Putamen (tissue), 1 donor: ENCODE data around the gene SND1.
"Not testable (repeated sequence)": the region's sequence is repeated elsewhere in the genome, so short reads cannot be mapped to it uniquely, and the experiment has no call there.

Source experiments
- DNase-seq: peaks from one replicate; pipeline ENCODE4 v3.0.0-alpha.2; 2016; ENCODE audit warnings: low spot score

The SND1 gene

DNA sequence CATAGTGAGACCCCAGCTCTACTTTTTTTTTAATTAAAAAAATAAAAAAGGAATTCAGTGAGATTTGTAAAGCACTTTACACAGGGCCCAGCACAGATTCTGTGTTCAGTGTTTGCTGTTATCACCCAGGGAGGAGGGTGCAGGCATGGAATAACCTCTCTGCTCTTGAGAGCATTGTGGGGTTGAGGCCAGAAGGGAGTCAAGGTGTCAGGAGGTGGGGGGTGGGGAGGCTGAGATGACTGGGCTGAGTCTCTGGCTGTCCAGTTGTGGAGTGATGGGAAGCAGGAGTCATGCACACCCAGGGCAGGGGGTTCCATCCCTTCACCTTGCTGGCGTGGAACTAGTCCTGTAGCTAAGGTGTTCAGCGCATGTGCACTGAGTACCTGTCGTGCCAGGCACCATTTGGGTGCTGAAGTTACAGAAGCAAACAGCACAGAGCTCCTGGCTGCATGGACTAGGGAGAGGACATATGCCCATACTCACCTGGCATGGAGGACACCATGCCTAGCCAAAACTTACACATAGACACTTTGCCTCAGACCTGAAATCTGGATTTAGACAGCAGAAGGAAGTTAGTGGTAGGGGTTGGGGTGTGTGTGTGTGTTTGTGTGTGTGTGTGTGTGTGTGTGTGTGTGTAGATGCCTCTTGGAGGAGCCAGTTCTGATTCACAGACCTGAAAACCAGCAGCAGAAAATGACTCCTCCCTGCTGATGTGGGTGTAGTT is 448.4 kb downstream of the SND1 start:
- DNase-seq: no peak

- no peak for DNase-seq
Measured at GRCh38 chr7:128100949-128101713, 449.1 kb downstream of the SND1 start.

GRCh38 chr7:128102490-128103291 is 450.7 kb downstream of the SND1 start:
- no peak for DNase-seq

- DNase-seq: no peak
Measured at GRCh38 chr7:128103498-128104107, 451.6 kb downstream of the SND1 start.

DNA sequence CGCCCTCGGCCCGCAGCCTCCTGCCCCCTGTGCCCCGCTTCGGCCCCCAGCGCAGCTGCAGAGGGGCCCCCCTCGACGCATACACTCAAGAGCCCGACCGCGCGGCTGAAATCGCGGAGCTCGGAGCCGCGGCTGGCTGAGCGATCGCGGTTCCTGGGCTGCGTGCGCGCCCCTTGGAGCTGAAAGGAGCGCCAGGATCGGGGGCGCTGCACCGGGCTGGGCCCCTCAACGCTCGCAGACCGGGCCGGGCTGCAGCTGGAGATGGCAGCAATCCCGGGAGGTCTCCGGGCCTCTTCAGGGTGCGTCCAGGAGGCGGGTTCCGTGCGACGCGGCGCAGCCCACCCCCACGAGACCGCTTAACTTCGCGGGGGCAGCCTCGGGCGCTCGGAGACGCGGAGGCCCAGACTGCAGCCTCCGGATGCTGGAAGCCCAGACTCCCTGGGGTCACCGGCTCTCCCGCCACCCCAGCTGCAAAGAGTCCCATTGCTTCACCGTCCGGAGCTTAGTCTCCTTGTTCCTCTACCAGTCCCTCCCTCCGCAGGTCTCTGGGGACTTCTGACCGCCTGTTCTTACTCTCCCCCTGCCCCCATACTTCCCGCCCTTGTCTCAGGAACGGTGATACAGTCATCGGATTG is 452.2 kb downstream of the SND1 start:
- no peak for DNase-seq

GRCh38 chr7:128105228-128106022 is 453.4 kb downstream of the SND1 start:
- DNase-seq: no peak

- DNase-seq: no peak
Measured at GRCh38 chr7:128106821-128107220, 454.8 kb downstream of the SND1 start.

DNA sequence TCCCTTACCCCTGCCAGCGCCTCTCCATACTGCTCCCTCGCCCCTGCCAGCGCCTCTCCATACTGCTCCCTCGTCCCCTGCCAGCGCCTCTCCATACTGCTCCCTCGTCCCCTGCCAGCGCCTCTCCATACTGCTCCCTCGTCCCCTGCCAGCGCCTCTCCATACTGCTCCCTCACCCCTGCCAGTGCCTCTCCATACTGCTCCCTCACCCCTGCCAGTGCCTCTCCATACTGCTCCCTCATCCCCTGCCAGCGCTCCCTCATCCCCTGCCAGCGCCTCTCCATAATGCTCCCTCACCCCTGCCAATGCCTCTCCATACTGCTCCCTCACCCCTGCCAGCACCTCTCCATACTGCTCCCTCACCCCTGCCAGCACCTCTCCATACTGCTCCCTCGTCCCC is 455.5 kb downstream of the SND1 start:
- not testable (repeated sequence) for DNase-seq

GRCh38 chr7:128108129-128108528 is 456.1 kb downstream of the SND1 start:
- DNase-seq: no peak

DNA sequence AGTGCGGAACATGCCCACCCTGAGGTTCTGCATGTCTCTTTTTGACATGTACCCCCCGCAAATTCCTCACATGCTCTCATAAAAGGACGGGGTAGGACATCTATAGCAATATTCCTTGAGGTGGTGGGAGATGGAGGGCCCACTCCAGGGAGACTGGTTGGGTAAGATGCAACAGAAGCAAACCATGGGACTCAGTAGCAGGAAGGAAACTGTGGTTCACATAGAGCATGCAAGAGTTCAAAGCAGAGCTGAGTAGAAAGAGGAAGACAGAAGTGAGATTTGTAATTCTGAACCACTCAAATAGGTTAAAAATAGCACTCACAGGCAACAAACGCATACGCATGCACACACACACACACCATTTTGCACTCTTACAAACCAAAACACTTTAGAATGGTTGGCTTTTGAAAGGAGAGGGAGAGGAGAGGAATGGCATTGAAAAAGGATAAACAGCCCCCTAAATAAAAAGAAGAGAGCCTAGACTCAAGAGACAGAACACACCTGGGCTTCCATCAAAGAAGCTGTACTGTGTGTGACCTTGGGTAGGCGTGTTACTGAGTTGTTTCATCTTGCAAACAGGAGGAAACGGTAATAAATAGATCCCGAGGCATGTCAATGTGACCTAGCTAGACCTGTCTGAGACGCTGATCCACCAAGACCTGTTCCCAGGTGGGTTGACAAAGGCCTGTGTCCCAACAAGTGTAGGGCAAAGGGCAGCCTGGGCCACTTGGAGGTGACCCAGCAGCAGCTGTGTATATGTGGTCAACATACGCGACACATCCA is 456.8 kb downstream of the SND1 start:
- DNase-seq: peak; percentile 44

- not testable (repeated sequence) for DNase-seq
Measured at GRCh38 chr7:128109424-128109969, 457.5 kb downstream of the SND1 start.

DNA sequence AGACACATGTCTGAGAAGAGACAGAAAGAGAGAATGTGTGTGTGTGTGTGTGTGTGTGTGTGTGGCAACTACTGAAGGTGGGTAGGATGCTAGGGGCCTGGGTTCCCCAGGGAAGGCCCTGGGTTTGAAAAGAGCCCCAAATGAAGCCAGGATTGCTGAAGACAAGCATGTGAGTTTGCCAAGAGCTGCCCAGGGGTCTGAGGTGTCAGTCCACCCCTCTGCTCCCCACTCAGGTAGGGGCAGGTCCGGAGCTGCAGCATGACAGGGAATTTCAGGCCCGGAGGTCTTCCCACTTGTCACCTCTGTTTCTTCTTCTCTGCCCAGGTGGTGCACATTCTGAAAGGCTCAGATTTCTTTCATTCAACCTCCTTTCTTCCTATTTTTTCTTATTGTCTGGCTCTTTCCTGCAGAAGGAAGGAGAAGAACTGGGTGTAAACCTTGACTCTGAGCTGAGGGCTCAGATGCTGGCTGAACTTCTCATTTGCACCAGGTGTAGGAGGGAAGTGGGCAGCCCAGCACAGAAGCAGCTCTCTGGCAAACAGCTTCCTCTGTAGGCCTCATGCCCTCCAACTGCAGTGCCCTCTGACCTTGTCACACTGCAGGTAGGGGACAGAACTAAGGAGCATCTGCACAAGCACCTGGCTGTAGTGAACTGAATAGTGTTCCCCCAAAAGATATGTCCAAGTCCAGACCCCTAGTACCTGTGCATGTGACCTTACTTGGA is 458.8 kb downstream of the SND1 start:
- no peak for DNase-seq

DNA sequence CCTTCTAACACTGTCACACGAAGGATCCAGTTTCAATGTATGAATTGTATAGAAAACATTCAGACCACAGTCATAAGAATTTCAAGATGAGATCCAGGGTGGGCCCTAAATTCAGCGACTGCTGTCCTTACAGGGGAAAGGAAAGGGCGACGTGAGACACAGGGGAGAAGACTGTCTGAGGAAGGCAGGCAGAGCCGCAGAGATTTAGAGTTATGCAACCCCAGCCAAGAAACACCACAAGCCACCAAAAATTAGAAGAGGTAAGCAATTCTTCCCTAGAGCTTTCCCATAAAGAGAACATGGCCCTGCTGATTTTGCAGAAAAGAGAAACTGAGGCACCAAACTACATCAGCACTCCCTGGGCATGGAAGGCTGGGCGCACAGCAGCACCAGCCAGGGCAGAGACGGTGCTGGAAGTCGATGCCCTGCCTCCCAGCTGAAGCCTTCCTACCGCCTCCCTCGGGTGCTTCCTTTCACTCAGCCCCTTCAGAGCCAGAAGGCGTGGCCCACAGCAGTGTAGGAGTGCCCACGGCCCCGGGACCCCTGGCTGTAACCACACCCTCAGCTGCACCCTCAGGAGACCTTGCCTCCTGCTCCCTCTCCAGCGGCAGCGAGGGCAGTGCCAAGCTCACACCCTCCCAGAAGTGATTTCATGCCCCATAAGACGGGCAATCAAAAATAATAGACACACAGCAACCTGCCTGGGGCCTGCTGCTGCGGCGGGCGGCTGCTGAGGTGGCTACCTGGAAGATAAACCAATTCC is 460.2 kb downstream of the SND1 start:
- no peak for DNase-seq

DNA sequence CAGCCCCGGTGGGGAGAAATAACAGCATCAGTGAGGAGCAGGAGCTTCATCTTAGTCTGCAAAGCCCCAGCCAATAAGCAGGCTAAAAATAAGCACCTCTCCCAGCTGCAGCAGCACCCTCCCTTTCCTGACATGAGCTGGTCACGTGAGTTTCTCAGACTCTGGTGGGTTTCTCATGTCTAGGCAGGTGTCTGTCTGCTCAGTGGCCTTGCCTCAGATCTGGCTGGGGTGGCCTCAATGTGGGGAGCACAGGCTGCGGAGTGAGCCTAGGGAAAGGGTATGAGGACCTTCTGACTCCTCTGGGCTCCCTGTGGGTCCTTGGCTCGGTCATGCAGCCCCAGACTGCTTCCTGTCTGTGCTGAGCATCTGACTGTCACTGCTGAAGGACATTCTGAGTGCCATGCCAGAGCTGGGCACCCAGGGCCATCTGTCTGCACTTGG is 460.8 kb downstream of the SND1 start:
- peak; percentile 55 for DNase-seq

DNA sequence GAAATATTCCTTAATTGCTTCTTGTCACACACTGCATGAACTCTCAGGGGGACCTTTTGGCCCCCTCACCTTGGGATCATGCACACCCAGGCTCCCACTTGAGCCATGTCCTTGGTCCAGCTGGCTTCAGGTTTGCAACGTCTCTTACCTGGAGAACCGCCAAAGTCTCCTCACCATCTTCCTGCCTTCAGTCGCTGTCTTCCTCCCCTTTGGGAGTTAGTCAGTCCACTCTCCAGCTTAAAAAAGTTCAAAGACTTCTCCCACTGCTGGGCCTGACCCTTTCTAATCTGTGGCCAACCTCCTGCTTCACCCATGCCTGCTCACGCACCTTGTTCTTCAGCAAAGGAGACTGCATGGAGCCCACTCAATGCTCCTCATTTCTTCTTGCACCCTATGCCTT is 461.8 kb downstream of the SND1 start:
- no peak for DNase-seq

- DNase-seq: no peak
Measured at GRCh38 chr7:128114806-128115205, 462.8 kb downstream of the SND1 start.

- DNase-seq: no peak
Measured at GRCh38 chr7:128115336-128115820, 463.4 kb downstream of the SND1 start.
